ENCODE measurements around the gene PSMD14. TPM values are rescaled to one million over a fixed set of nuclear protein-coding genes. Genes with fewer than 3 reads are reported as not detected.

Gene PSMD14
- total and polyA plus RNA-seq, 2 of the 8 experiments (the other 6 are each of a cell fraction or from before 2014, with no cell fraction given) = 53.9 to 88.7 TPM

DNA sequence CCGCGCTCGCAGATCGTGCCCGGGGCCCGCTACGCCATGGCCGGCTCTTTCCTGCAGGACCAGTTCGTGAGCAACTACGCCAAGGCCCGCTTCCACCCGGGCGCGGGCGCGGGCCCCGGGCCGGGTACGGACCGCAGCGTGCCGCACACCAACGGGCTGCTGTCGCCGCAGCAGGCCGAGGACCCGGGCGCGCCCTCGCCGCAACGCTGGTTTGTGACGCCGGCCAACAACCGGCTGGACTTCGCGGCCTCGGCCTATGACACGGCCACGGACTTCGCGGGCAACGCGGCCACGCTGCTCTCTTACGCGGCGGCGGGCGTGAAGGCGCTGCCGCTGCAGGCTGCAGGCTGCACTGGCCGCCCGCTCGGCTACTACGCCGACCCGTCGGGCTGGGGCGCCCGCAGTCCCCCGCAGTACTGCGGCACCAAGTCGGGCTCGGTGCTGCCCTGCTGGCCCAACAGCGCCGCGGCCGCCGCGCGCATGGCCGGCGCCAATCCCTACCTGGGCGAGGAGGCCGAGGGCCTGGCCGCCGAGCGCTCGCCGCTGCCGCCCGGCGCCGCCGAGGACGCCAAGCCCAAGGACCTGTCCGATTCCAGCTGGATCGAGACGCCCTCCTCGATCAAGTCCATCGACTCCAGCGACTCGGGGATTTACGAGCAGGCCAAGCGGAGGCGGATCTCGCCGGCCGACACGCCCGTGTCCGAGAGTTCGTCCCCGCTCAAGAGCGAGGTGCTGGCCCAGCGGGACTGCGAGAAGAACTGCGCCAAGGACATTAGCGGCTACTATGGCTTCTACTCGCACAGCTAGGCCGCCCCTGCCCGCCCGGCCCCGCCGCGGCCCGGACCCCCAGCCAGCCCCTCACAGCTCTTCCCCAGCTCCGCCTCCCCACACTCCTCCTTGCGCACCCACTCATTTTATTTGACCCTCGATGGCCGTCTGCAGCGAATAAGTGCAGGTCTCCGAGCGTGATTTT lies 115.5 kb downstream of the PSMD14 start (continued):
- TF ChIP-seq CBX8 (IDR thresholded peaks at IDR 0.05; ENCODE audit: borderline replicate concordance, low read depth, low read length) = 0 out of 2 replicates have a peak, but pooled peaks have one; percentile 57
- no peak for TF ChIP-seq POU5F1 (IDR thresholded peaks at IDR 0.05; ENCODE audit: low read depth, low read length)
- peak; percentile 92 for TF ChIP-seq RBBP5 (IDR thresholded peaks at IDR 0.05; ENCODE audit: borderline replicate concordance, low read depth, low read length)
- TF ChIP-seq TBP (IDR thresholded peaks at IDR 0.05; ENCODE audit: low read depth, low read length) = peak; percentile 20; the same call in 1 of the 2 replicates
- TF ChIP-seq BCL11A (IDR thresholded peaks at IDR 0.05; ENCODE audit: low read depth in 2 of 2, low read length in 2 of 2) = no peak
- TF ChIP-seq ZNF274 (IDR thresholded peaks at IDR 0.05; ENCODE audit: borderline replicate concordance, extremely low read depth, low read length) = no peak
- TF ChIP-seq, protein P1, sequence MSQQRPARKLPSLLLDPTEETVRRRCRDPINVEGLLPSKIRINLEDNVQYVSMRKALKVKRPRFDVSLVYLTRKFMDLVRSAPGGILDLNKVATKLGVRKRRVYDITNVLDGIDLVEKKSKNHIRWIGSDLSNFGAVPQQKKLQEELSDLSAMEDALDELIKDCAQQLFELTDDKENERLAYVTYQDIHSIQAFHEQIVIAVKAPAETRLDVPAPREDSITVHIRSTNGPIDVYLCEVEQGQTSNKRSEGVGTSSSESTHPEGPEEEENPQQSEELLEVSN (IDR thresholded peaks at IDR 0.05) = peak; percentile 48; the same call in 1 of the 2 replicates
- TF ChIP-seq CEBPB (IDR thresholded peaks at IDR 0.05; ENCODE audit: low read depth, low read length) = no peak
- no peak for TF ChIP-seq SP1 (IDR thresholded peaks at IDR 0.05; ENCODE audit: low read depth, low read length)
- TF ChIP-seq NANOG (IDR thresholded peaks at IDR 0.05; ENCODE audit: insufficient read depth, low read depth, low read length, poor library complexity, severe bottlenecking) = no peak
- TF ChIP-seq SUZ12 (IDR thresholded peaks at IDR 0.05; ENCODE audit: low read length) = peak; percentile 98
- no peak for TF ChIP-seq KDM1A (IDR thresholded peaks at IDR 0.05; ENCODE audit: borderline replicate concordance, low read length)
- TF ChIP-seq, protein P2, sequence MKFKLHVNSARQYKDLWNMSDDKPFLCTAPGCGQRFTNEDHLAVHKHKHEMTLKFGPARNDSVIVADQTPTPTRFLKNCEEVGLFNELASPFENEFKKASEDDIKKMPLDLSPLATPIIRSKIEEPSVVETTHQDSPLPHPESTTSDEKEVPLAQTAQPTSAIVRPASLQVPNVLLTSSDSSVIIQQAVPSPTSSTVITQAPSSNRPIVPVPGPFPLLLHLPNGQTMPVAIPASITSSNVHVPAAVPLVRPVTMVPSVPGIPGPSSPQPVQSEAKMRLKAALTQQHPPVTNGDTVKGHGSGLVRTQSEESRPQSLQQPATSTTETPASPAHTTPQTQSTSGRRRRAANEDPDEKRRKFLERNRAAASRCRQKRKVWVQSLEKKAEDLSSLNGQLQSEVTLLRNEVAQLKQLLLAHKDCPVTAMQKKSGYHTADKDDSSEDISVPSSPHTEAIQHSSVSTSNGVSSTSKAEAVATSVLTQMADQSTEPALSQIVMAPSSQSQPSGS (IDR thresholded peaks at IDR 0.05; ENCODE audit: low read length) = no peak
- no peak; a peak in 1 of 4 replicates for TF ChIP-seq HDAC2 (IDR thresholded peaks at IDR 0.05; ENCODE audit: borderline replicate concordance in 1 of 2, low read depth in 2 of 2, low read length in 2 of 2)

Measured in H1 (cell line).